DMS153 treated with DMSO at 0.1 percent for 48 hours (cell line): ENCODE measurements around the gene DLST.

ENCODE experiments used
- DNase-seq: peaks from one replicate; lab custom pipeline; 2025; ENCODE audit not compliant: unreplicated experiment; lab: John Stamatoyannopoulos, UW

Gene DLST

GRCh38 chr14:74938531-74939495 is 57.1 kb downstream of the DLST start:
- no peak for DNase-seq

GRCh38 chr14:74940956-74941565 is 59.3 kb downstream of the DLST start:
- no peak for DNase-seq

GRCh38 chr14:74941676-74942097 is 60.0 kb downstream of the DLST start:
- DNase-seq: no peak

- DNase-seq: no peak
These were observed 60.5 kb downstream of the DLST start for GRCh38 chr14:74942181-74942580.

- no peak for DNase-seq
These were observed 60.9 kb downstream of the DLST start for GRCh38 chr14:74942608-74943007.

- no peak for DNase-seq
These were observed 63.6 kb downstream of the DLST start for GRCh38 chr14:74945261-74945851.

- peak; percentile 34 for DNase-seq
These were observed 64.3 kb downstream of the DLST start for GRCh38 chr14:74945852-74946658.

- DNase-seq: no peak
These were observed 65.1 kb downstream of the DLST start for GRCh38 chr14:74946659-74947281.

GRCh38 chr14:74947353-74948227 is 65.9 kb downstream of the DLST start:
- DNase-seq: no peak

GRCh38 chr14:74948228-74949175 is 66.8 kb downstream of the DLST start:
- no peak for DNase-seq

- DNase-seq: no peak
These were observed 67.5 kb downstream of the DLST start for GRCh38 chr14:74949191-74949601.

GRCh38 chr14:74949859-74950573 is 68.3 kb downstream of the DLST start:
- DNase-seq: no peak

- DNase-seq: no peak
These were observed 69.2 kb downstream of the DLST start for GRCh38 chr14:74950795-74951442.

GRCh38 chr14:74951443-74952179 is 69.9 kb downstream of the DLST start:
- DNase-seq: no peak

GRCh38 chr14:74952180-74952665 is 70.5 kb downstream of the DLST start:
- DNase-seq: no peak

GRCh38 chr14:74952697-74953484 is 71.2 kb downstream of the DLST start:
- DNase-seq: no peak
